H1 (cell line): ENCODE results near the gene VSIG10L2. TPM values are rescaled to one million over a fixed set of nuclear protein-coding genes. Genes with fewer than 3 reads are reported as not detected.

Experiments
- CTCF ChIA-PET: fragments of 300-600 bp; sonication (Branson Sonifier 250); formaldehyde crosslinking; loops from one replicate; lab custom pipeline; 2021; ENCODE audit not compliant: partially characterized antibody; lab: Charles Lee
- POLR2A ChIA-PET: fragments of 300-600 bp; sonication (Branson Sonifier 250); formaldehyde crosslinking; loops from one replicate; lab custom pipeline; 2021; ENCODE audit warnings: inconsistent platforms; ENCODE audit not compliant: partially characterized antibody; lab: Charles Lee
- DNase-seq, 2 experiments: peaks; one replicate each; pipeline versions ENCODE4 v3.0.0 to v3.0.0-alpha.2; 2010 to 2022; ENCODE audit warnings: low spot score in 2 of 2, low read depth in 1 of 2, mixed read lengths in 1 of 2
- FAIRE-seq: peaks from 2 replicates; lab custom pipeline; 2011; peaks lifted over from hg19 to GRCh38; lab: Jason Lieb, UNC
- H2AFZ ChIP-seq: 2 replicates; pipeline ENCODE4 v1.8.1; 2012; ENCODE audit warnings: low read length, inconsistent platforms
- H2AK5ac ChIP-seq: 2 replicates; pipeline ENCODE4 v1.6.1; 2013; ENCODE audit warnings: low read depth, low read length
- H2BK120ac ChIP-seq: replicated peaks from 2 replicates; pipeline ENCODE3; 2013; ENCODE audit warnings: low read depth, low read length, inconsistent platforms
- H2BK12ac ChIP-seq: 2 replicates; pipeline ENCODE4 v1.6.1; 2013; ENCODE audit warnings: low read depth, low read length
- H2BK15ac ChIP-seq: 2 replicates; pipeline ENCODE4 v1.6.1; 2013; ENCODE audit warnings: low read length
- H2BK20ac ChIP-seq: 2 replicates; pipeline ENCODE4 v1.6.1; 2013; ENCODE audit warnings: low read length
- H2BK5ac ChIP-seq: 2 replicates; pipeline ENCODE4 v1.6.1; 2013; ENCODE audit warnings: low read depth, low read length
- H3K14ac ChIP-seq: 2 replicates; pipeline ENCODE4 v1.6.1; 2013; ENCODE audit warnings: inconsistent platforms; ENCODE audit not compliant: insufficient read length
- H3K18ac ChIP-seq: 2 replicates; pipeline ENCODE4 v1.6.1; 2013; ENCODE audit warnings: low read length; ENCODE audit errors: extremely low read depth
- H3K23ac ChIP-seq: 2 replicates; pipeline ENCODE4 v1.6.1; 2013; ENCODE audit warnings: inconsistent platforms; ENCODE audit not compliant: insufficient read length
- H3K23me2 ChIP-seq: 2 replicates; pipeline ENCODE4 v1.6.1; 2013; ENCODE audit warnings: low read depth, low read length
- H3K27ac ChIP-seq: 2 replicates; pipeline ENCODE4 v1.6.1; 2011; ENCODE audit warnings: low read depth, low read length, inconsistent platforms
- H3K27me3 ChIP-seq, 4 experiments: replicated peaks in 1 of 4; 1 replicate in 1 of 4; 2 replicates in 3 of 4; pipeline versions ENCODE4 v1.6.1 to v1.8.1; 2011 to 2013; ENCODE audit warnings: low read length in 3 of 4, mild to moderate bottlenecking in 3 of 4, inconsistent platforms in 2 of 4, mixed read lengths in 2 of 4, moderate library complexity in 1 of 4; ENCODE audit not compliant: control insufficient read depth in 3 of 4, insufficient read depth in 3 of 4; ENCODE audit errors: extremely low read depth in 1 of 4
- H3K36me3 ChIP-seq, 4 experiments: 2 replicates each; pipeline versions ENCODE4 v1.6.1 to v1.8.1; 2011 to 2013; ENCODE audit warnings: mild to moderate bottlenecking in 4 of 4, low read length in 3 of 4, moderate library complexity in 2 of 4, control low read depth in 1 of 4, inconsistent platforms in 1 of 4; ENCODE audit not compliant: insufficient read depth in 4 of 4, control insufficient read depth in 2 of 4
- H3K4ac ChIP-seq: replicated peaks from 2 replicates; pipeline ENCODE3; 2013; ENCODE audit warnings: low read length, low read depth, mixed read lengths, inconsistent platforms; ENCODE audit not compliant: insufficient read length
- H3K4me1 ChIP-seq, 4 experiments: replicated peaks in 1 of 4; 1 replicate in 1 of 4; 2 replicates in 3 of 4; pipeline versions ENCODE4 v1.6.1 to v1.8.1; 2011 to 2013; ENCODE audit warnings: low read length in 3 of 4, inconsistent platforms in 2 of 4, mixed read lengths in 1 of 4; ENCODE audit not compliant: insufficient read depth in 4 of 4, control insufficient read depth in 3 of 4
- H3K4me2 ChIP-seq, 2 experiments: 2 replicates each; pipeline versions ENCODE4 v1.6.1 to v1.8.1; 2011 to 2013; ENCODE audit warnings: low read depth in 2 of 2, low read length in 2 of 2, control low read depth in 1 of 2, inconsistent platforms in 1 of 2, mild to moderate bottlenecking in 1 of 2; ENCODE audit not compliant: insufficient read depth in 1 of 2
- H3K4me3 ChIP-seq, 4 experiments: fragments of 200-600, 300-600 bp in 1 of 4; sonication (generic), shearing (Covaris generic), sonication (Bioruptor Twin) in 1 of 4; 2 replicates each; pipeline versions ENCODE4 v1.5.1 to v1.8.1; 2011 to 2016; ENCODE audit warnings: low read length in 4 of 4, low read depth in 3 of 4, control low read depth in 2 of 4, inconsistent platforms in 2 of 4, mild to moderate bottlenecking in 2 of 4, mixed read lengths in 1 of 4, moderate library complexity in 1 of 4; ENCODE audit not compliant: insufficient read depth in 2 of 4; ENCODE audit errors: extremely low read depth in 1 of 4
- H3K56ac ChIP-seq: replicated peaks from 2 replicates; pipeline ENCODE3; 2013; ENCODE audit warnings: low read depth, mild to moderate bottlenecking, mixed read lengths, low read length, inconsistent platforms; ENCODE audit not compliant: insufficient read length
- H3K79me1 ChIP-seq: 2 replicates; pipeline ENCODE4 v1.6.1; 2013; ENCODE audit warnings: low read depth, low read length, control low read depth
- H3K79me2 ChIP-seq, 2 experiments: 2 replicates each; pipeline versions ENCODE4 v1.6.1 to v1.8.1; 2012 to 2013; ENCODE audit warnings: low read length in 2 of 2, mild to moderate bottlenecking in 2 of 2, inconsistent platforms in 1 of 2; ENCODE audit not compliant: insufficient read depth in 2 of 2, control insufficient read depth in 1 of 2
- H3K9ac ChIP-seq, 4 experiments: replicated peaks in 1 of 4; 1 replicate in 1 of 4; 2 replicates in 3 of 4; pipeline versions ENCODE4 v1.6.1 to v1.8.1; 2011 to 2013; ENCODE audit warnings: low read depth in 3 of 4, low read length in 3 of 4, control low read depth in 2 of 4, mild to moderate bottlenecking in 2 of 4, moderate library complexity in 2 of 4, inconsistent platforms in 1 of 4; ENCODE audit errors: extremely low read depth in 1 of 4
- H3K9me3 ChIP-seq, 2 experiments: 2 replicates each; pipeline versions ENCODE4 v1.6.1 to v1.8.1; 2012 to 2013; ENCODE audit warnings: mild to moderate bottlenecking in 2 of 2, moderate library complexity in 2 of 2, control low read depth in 1 of 2, inconsistent platforms in 1 of 2, low read depth in 1 of 2, low read length in 1 of 2, mixed read lengths in 1 of 2; ENCODE audit not compliant: insufficient read depth in 2 of 2
- H4K20me1 ChIP-seq, 2 experiments: replicated peaks in 1 of 2; 2 replicates each; pipeline versions ENCODE3 to v1.8.1; 2011 to 2013; ENCODE audit warnings: inconsistent platforms in 2 of 2, low read length in 2 of 2, mild to moderate bottlenecking in 1 of 2; ENCODE audit not compliant: insufficient read depth in 2 of 2, control insufficient read depth in 1 of 2
- H4K5ac ChIP-seq: 2 replicates; pipeline ENCODE4 v1.6.1; 2013; ENCODE audit warnings: low read length, low read depth, mixed read lengths, inconsistent platforms; ENCODE audit not compliant: insufficient read length
- H4K8ac ChIP-seq: 2 replicates; pipeline ENCODE4 v1.8.0; 2013; ENCODE audit warnings: mild to moderate bottlenecking, moderate library complexity, low read length, inconsistent platforms; ENCODE audit not compliant: insufficient read depth; ENCODE audit errors: extremely low read depth
- H4K91ac ChIP-seq: replicated peaks from 2 replicates; pipeline ENCODE3; 2013; ENCODE audit warnings: low read length, mixed read lengths, inconsistent platforms; ENCODE audit not compliant: insufficient read length
- CTBP2 ChIP-seq: IDR thresholded peaks from 2 replicates; pipeline ENCODE4 v1.7.0; 2011; ENCODE audit warnings: borderline replicate concordance, mild to moderate bottlenecking, moderate library complexity, mixed read lengths, low read length; ENCODE audit not compliant: insufficient read depth, insufficient read length
- EP300 ChIP-seq, 2 experiments: IDR thresholded peaks; 1 replicate in 1 of 2; 2 replicates in 1 of 2; pipeline ENCODE4 v1.6.1; 2011 to 2012; ENCODE audit warnings: low read depth in 2 of 2, low read length in 2 of 2, mild to moderate bottlenecking in 2 of 2, borderline replicate concordance in 1 of 2, inconsistent platforms in 1 of 2, moderate library complexity in 1 of 2
- WGBS, 2 experiments: shearing (Covaris generic) in 1 of 2; methylation state at CpG; one replicate each; pipeline versions ENCODE4 v1.1.6 to v1.1.7; 2013 to 2015; ENCODE audit warnings: low lambda C conversion rate in 2 of 2, mixed read lengths in 2 of 2, inconsistent platforms in 1 of 2, low coverage in 1 of 2, missing lambda C conversion rate in 1 of 2; ENCODE audit not compliant: insufficient replicate concordance in 2 of 2, insufficient coverage in 1 of 2, insufficient read length in 1 of 2; ENCODE audit errors: extremely low coverage in 1 of 2, missing lambda C conversion rate in 1 of 2; 5-methylcytosine and 5-hydroxymethylcytosine counted together
- polyA plus RNA-seq, 7 experiments: library from polyadenylated mRNA; depleted of rRNA in 3 of 7; stranded (reverse) in 5 of 7; unstranded in 2 of 7; fragments of >200 nt in 5 of 7; fragments of 200-250 nt in 2 of 7; gene quantifications; 1 replicate in 5 of 7; 2 replicates in 1 of 7; 4 replicates in 1 of 7; pipeline versions ENCODE4 v1.2.1 to v1.2.3, GENCODE V29; 2011 to 2013; ENCODE audit warnings: missing spikeins in 2 of 7, mixed read lengths in 2 of 7
- total RNA-seq: library from RNA; stranded (reverse); fragmentation: NEBNext Ultra II Directional; extraction: Animal tissue kit (Norgen Biotek cat#: 25700); gene quantifications from 2 replicates; pipeline ENCODE4 v1.2.1, GENCODE V29; 2021

VSIG10L2 gene
- total and polyA plus RNA-seq, 2 of the 8 experiments (the other 6 are each of a cell fraction or from before 2014, with no cell fraction given) = not detected

DNA sequence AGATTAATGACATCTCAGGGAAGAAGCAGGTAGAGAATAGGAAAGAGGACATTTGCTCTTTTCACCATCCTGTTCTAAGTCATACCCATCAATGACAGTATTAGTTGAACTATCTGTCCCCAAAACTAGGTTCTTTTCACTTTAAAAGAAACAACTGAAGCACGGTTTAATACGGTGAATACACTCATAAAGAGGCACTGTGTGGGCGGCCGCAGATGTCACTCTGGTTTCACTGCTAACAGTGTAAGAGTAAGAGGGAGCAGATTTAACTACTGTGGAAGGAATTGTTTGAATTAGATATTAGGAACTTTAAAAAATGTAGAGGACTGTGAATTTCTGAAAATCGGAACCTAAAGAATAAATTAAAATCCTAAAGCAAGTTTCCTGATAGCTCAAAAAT is 49.5 kb downstream of the VSIG10L2 start:
- Histone ChIP-seq H3K4me3 (no peak overlapping the region), H3K4me1 (peaks cover 0 to 6% (median 1%) of the 10 kb centered on the region in 4 experiments; a peak in 3 of 7 replicates), H2AFZ (no peak overlapping the region), H2BK12ac (no peak overlapping the region), H4K91ac (no peak overlapping the region), H3K23ac (no peak overlapping the region), H2BK5ac (no peak overlapping the region), H3K36me3 (peaks cover 0 to 22% (median 6%) of the 10 kb centered on the region in 4 experiments; a peak in 5 of 8 replicates), H3K56ac (no peak overlapping the region), H2BK20ac (no peak overlapping the region), H3K9ac (no peak overlapping the region), H3K27me3 (no peaks in the 10 kb centered on the region), H3K4ac (no peak overlapping the region), H4K8ac (no peak overlapping the region), H4K5ac (no peak overlapping the region), H2BK15ac (no peak overlapping the region), H3K18ac (no peak overlapping the region), H3K9me3 (no peaks in the 10 kb centered on the region), H3K27ac (no peak overlapping the region), H3K23me2 (no peaks in the 10 kb centered on the region), H3K79me1 (no peaks in the 10 kb centered on the region), H2BK120ac (no peak overlapping the region), H2AK5ac (no peak overlapping the region), H4K20me1 (no peaks in the 10 kb centered on the region), H3K79me2 (no peaks in the 10 kb centered on the region), H3K4me2 (no peak overlapping the region), H3K14ac (no peak overlapping the region)
- 93% methylated on average over 5 of the region's 5 CpGs; no CpG with 5 or more reads in 1 of the 2 experiments for WGBS, 2 experiments
- DNase-seq (no peak), FAIRE-seq (no peak)
- no peak for TF ChIP-seq CTBP2
- no peak for TF ChIP-seq EP300 (IDR thresholded peaks at IDR 0.05; ENCODE audit: borderline replicate concordance in 1 of 2, low read depth in 2 of 2, low read length in 2 of 2)
- POLR2A ChIA-PET = no interaction called here
- CTCF ChIA-PET = interaction anchor here (1.2 to 1.3 kb wide), 2 partner anchors 66 to 192 kb away, joined by 3 to 4 read pairs; no protein-coding TSS in a partner anchor
